GM21423 (cell line): Measurements from ENCODE around the gene CHRNA5.
"Not testable (repeated sequence)": the region's sequence is repeated elsewhere in the genome, so short reads cannot be mapped to it uniquely, and the experiment has no call there.

Experiments used
- ATAC-seq: cut with Tn5 transposase; IDR thresholded peaks from one replicate; pipeline ENCODE4 v1.9.1; 2021; ENCODE audit warnings: mild to moderate bottlenecking, moderate library complexity; ENCODE audit not compliant: unreplicated experiment

The CHRNA5 gene

DNA sequence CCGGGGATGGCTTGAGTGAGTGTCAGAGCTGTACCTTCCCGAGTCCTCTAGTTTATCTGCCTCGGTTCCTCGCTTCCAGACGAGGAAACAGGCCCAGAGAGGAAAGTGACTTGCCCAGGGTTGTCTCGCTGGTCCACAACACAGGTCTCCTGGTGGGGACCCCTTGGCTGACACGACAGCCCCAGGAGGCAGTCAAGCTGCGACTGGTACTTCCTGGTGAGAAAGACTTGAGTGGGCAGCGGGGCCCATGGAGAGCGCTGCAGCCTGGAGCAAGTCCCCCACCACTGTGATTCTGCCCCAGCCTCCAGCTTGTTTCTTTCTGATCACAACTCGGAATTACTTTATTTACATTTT lies 600 bp upstream of the CHRNA5 start:
- no peak for ATAC-seq

- peak; percentile 20 for ATAC-seq
Measured at GRCh38 chr15:78565951-78566774, 843 bp downstream of the CHRNA5 start.

GRCh38 chr15:78567531-78567930 lies 2.2 kb downstream of the CHRNA5 start:
- ATAC-seq: no peak

GRCh38 chr15:78570710-78571109 lies 5.4 kb downstream of the CHRNA5 start:
- ATAC-seq: no peak

- ATAC-seq: no peak
Measured at GRCh38 chr15:78571382-78571781, 6.1 kb downstream of the CHRNA5 start.

- no peak for ATAC-seq
Measured at GRCh38 chr15:78573416-78573815, 8.1 kb downstream of the CHRNA5 start.

- ATAC-seq: no peak
Measured at GRCh38 chr15:78574944-78575343, 9.6 kb downstream of the CHRNA5 start.

DNA sequence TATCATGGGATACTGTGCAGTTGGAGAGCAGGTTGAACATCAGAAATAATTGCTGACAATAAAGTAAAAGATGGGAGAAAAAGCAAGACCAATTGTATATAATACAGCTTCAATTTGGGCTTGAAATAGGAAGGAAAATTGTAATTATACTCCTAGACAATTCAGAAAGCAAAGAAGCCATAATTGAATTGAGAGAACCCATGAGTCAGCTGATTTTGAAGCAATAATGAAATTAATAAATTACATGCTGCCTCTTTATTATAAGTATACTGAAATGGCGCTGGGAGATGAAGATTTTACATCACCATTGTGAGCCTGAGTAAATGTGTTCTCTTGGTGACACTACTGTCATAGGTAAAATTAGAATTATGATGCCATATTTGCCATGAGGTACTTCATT lies 32.3 kb downstream of the CHRNA5 start:
- no peak for ATAC-seq

GRCh38 chr15:78598348-78598747 lies 33.0 kb downstream of the CHRNA5 start:
- no peak for ATAC-seq

GRCh38 chr15:78599189-78599588 lies 33.9 kb downstream of the CHRNA5 start:
- no peak for ATAC-seq

GRCh38 chr15:78603467-78603866 lies 38.1 kb downstream of the CHRNA5 start:
- ATAC-seq: no peak

GRCh38 chr15:78604420-78604819 lies 39.1 kb downstream of the CHRNA5 start:
- no peak for ATAC-seq

GRCh38 chr15:78605201-78605600 lies 39.9 kb downstream of the CHRNA5 start:
- no peak for ATAC-seq

- no peak for ATAC-seq
Measured at GRCh38 chr15:78605680-78606079, 40.4 kb downstream of the CHRNA5 start.

- not testable (repeated sequence) for ATAC-seq
Measured at GRCh38 chr15:78609551-78609950, 44.2 kb downstream of the CHRNA5 start.

DNA sequence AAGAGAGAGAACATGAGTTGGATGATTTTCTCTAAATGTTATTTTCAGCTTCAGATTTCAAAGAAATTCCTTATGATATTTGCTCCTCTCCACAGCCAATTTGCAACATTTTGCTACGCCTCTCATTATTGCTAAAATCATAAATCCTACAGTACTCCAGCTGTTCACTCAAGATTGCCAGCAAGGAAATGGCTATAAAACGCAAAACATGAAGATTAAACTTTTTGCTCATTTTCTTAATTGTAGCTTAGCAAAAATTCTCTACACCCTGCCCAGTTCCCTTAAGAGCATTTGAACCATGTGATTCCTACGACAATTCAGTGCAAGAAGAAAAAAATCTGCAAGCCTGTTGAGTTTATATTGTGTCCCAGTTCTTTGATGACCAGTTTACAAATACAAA lies 48.7 kb downstream of the CHRNA5 start:
- ATAC-seq: no peak

DNA sequence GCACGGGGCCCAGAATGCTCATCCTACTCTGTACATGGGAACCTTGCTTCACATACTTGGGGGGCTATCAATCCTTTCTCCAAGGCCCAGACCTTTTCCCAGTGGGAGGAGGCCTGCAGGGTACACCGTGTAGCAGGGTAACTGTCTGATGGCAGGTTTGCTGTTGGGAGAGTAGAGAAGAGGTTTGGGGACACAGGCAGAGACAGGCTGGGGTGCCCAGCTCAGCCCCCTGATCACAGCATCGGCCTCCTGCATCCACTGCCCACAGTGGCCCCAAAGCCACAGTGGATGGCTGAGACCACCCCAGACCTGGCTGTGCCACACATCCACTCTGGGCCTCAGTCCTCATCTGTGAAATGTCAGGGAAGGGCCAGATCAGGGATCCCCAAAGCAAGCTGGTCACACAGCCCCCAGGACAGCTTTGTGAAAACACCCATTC lies 49.9 kb downstream of the CHRNA5 start:
- no peak for ATAC-seq

DNA sequence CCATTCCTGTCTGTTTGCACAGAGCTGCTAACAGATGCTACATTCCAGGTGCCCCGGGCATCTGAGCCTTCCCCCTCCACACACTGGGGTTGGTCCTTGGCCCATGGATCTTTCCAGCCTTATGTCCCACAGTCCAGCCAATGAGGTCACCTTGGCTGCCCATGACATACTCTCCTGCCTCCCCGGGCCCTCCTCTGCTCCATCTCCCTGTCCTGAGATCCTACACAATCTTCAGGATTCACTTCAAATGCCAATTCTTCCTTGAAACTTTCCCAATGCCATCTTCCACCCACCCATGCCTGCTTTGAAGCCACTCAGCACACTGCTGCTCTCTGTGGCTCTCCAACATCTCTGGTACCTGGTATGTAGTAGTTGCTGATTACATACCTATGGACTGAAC lies 51.2 kb downstream of the CHRNA5 start:
- ATAC-seq: no peak

DNA sequence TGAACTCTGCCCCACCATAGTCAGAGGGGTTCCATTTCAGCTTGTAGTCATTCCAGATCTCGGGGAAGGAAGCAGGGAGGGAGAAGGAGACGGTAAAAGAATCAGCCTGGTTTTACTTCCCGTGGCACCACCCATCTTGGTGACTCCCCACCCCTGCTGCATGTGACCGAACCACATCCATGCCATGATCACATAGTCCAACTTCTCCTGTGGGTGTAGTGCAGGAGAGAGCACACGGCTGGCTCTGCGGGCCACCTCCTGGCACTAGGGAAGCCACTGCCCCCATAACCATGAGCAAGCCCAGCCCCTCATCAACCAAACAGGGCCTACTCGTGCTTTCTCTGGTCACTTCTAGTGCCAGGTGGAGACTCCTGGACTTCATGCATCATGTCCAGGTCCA lies 51.8 kb downstream of the CHRNA5 start:
- no peak for ATAC-seq

DNA sequence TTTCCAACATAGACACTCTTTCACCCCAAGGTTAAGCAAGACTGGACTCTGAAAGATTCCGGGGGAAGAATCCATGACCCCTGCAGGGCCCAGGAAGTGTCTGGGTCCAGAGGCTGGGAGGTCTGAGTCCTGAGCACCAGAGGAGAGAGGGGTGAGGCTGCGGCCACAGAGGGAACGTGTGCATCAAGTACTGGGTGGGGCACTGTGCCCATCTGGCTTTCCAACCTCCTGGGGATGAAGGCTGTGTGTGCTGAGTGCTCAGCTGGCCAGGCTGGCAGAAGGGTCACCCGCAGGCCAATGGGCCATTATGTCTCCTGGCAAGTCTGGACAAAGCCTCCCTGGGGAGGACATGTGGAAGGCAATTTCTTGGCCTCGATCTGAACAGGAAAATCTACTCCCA lies 52.2 kb downstream of the CHRNA5 start:
- no peak for ATAC-seq

- no peak for ATAC-seq
Measured at GRCh38 chr15:78618064-78618463, 52.7 kb downstream of the CHRNA5 start.

GRCh38 chr15:78618490-78618934 lies 53.2 kb downstream of the CHRNA5 start:
- no peak for ATAC-seq
